ENCODE results near the gene USP5.
A peak's percentile ranks its signal among the peaks of the same experiment; 100 is the strongest.

Gene USP5

GRCh38 chr12:6909421-6910145 is 57.6 kb downstream of the USP5 start:
- no peak for TF ChIP-seq YY1 (IDR thresholded peaks at IDR 0.05; ENCODE audit: low read depth)
- TF ChIP-seq RAD21 (IDR thresholded peaks at IDR 0.05; ENCODE audit: low read depth): no peak
- no peak for TF ChIP-seq FOXM1 (IDR thresholded peaks at IDR 0.05; ENCODE audit: borderline replicate concordance, low read depth)
- no peak for TF ChIP-seq ZBTB7A (IDR thresholded peaks at IDR 0.05; ENCODE audit: low read depth)
- TF ChIP-seq CEBPB (IDR thresholded peaks at IDR 0.05): no peak
- TF ChIP-seq NFIC (IDR thresholded peaks at IDR 0.05): no peak
- TF ChIP-seq TEAD4 (IDR thresholded peaks at IDR 0.05): no peak
- TF ChIP-seq, protein P1, sequence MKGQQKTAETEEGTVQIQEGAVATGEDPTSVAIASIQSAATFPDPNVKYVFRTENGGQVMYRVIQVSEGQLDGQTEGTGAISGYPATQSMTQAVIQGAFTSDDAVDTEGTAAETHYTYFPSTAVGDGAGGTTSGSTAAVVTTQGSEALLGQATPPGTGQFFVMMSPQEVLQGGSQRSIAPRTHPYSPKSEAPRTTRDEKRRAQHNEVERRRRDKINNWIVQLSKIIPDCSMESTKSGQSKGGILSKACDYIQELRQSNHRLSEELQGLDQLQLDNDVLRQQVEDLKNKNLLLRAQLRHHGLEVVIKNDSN (IDR thresholded peaks at IDR 0.05): no peak
- TF ChIP-seq EGR1 (IDR thresholded peaks at IDR 0.05): no peak
- TF ChIP-seq, protein P2, sequence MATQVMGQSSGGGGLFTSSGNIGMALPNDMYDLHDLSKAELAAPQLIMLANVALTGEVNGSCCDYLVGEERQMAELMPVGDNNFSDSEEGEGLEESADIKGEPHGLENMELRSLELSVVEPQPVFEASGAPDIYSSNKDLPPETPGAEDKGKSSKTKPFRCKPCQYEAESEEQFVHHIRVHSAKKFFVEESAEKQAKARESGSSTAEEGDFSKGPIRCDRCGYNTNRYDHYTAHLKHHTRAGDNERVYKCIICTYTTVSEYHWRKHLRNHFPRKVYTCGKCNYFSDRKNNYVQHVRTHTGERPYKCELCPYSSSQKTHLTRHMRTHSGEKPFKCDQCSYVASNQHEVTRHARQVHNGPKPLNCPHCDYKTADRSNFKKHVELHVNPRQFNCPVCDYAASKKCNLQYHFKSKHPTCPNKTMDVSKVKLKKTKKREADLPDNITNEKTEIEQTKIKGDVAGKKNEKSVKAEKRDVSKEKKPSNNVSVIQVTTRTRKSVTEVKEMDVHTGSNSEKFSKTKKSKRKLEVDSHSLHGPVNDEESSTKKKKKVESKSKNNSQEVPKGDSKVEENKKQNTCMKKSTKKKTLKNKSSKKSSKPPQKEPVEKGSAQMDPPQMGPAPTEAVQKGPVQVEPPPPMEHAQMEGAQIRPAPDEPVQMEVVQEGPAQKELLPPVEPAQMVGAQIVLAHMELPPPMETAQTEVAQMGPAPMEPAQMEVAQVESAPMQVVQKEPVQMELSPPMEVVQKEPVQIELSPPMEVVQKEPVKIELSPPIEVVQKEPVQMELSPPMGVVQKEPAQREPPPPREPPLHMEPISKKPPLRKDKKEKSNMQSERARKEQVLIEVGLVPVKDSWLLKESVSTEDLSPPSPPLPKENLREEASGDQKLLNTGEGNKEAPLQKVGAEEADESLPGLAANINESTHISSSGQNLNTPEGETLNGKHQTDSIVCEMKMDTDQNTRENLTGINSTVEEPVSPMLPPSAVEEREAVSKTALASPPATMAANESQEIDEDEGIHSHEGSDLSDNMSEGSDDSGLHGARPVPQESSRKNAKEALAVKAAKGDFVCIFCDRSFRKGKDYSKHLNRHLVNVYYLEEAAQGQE (IDR thresholded peaks at IDR 0.05; ENCODE audit: low read depth): no peak
- no peak for TF ChIP-seq EP300 (IDR thresholded peaks at IDR 0.05; ENCODE audit: borderline replicate concordance)
- no peak for TF ChIP-seq TAF1 (IDR thresholded peaks at IDR 0.05; ENCODE audit: low read depth)
- TF ChIP-seq MAX (IDR thresholded peaks at IDR 0.05): no peak

DNA sequence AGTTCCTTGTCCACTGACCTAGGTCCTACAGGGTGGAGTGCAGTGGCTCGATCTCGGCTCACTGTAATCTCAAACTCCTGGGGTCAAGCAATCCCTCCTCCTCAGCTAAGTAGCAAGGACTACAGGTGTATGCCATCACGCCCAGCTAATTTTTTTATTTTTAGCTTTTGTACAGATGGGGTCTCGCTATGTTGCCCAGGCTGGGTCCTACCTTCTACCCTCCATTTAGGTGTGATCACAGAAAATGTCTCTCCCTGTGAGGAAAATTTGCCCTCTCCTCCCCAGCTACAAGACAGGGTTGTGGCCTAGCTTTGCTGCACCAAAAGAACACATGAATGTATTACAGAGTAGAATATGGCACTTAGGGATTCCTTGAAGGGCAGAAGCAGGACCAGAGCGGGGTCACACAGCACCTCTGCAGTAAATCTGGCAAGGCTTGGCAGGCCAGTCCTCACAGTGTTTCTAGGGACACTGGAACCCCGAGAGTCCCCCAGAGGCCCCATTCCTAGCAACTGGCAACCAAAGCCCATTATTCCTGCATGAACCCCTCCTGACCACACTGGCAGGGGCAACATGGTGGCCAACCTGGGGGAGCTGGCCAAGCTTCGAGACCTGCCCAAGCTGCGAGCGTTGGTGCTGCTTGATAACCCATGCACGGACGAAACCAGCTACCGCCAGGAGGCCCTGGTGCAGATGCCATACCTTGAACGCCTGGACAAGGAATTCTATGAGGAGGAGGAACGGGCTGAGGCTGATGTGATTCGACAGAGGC is 60.4 kb downstream of the USP5 start:
- TF ChIP-seq RAD21 (IDR thresholded peaks at IDR 0.05; ENCODE audit: low read depth) (no peak), CREB1 (IDR thresholded peaks at IDR 0.05; ENCODE audit: low read depth) (no peak), MAX (IDR thresholded peaks at IDR 0.05) (no peak), YY1 (IDR thresholded peaks at IDR 0.05; ENCODE audit: low read depth) (no peak), TCF12 (IDR thresholded peaks at IDR 0.05; ENCODE audit: low read depth) (no peak)
- TF ChIP-seq, protein P1 (IDR thresholded peaks at IDR 0.05): no peak

DNA sequence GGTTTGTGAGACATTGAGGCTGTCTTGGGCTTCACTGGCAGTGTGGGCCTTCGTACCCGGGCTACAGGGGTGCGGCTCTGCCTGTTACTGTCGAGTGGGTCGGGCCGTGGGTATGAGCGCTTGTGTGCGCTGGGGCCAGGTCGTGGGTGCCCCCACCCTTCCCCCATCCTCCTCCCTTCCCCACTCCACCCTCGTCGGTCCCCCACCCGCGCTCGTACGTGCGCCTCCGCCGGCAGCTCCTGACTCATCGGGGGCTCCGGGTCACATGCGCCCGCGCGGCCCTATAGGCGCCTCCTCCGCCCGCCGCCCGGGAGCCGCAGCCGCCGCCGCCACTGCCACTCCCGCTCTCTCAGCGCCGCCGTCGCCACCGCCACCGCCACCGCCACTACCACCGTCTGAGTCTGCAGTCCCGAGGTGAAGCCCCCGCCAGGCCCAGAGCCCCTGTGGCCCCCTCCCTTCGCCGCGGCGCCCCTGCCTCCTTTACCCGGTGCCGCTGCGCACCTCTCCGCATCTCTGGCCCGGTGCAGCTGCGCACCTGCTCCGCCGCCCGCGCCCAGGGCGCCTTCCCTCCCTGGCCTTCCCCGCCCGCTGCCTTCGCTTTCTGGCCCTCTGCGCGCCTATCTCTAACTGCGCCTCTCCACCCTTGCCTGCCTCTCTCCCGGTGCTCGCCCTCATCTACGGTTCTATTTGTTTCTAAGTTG is 62.4 kb downstream of the USP5 start, which contains the start of gene ENO2:
ENO2 (plus strand) TSS at position 335 of the 701 bp plus-strand sequence. CDS start 1,253 bp downstream, outside the sequence.
- TF ChIP-seq ZBTB7A (IDR thresholded peaks at IDR 0.05; ENCODE audit: low read depth): peak; percentile 92
- peak; percentile 68; the same call in 1 of the 2 replicates for TF ChIP-seq MAX (IDR thresholded peaks at IDR 0.05)
- TF ChIP-seq TEAD4 (IDR thresholded peaks at IDR 0.05): no peak; the same call in 1 of the 2 replicates
- TF ChIP-seq, protein P1 (IDR thresholded peaks at IDR 0.05): peak; percentile 91

DNA sequence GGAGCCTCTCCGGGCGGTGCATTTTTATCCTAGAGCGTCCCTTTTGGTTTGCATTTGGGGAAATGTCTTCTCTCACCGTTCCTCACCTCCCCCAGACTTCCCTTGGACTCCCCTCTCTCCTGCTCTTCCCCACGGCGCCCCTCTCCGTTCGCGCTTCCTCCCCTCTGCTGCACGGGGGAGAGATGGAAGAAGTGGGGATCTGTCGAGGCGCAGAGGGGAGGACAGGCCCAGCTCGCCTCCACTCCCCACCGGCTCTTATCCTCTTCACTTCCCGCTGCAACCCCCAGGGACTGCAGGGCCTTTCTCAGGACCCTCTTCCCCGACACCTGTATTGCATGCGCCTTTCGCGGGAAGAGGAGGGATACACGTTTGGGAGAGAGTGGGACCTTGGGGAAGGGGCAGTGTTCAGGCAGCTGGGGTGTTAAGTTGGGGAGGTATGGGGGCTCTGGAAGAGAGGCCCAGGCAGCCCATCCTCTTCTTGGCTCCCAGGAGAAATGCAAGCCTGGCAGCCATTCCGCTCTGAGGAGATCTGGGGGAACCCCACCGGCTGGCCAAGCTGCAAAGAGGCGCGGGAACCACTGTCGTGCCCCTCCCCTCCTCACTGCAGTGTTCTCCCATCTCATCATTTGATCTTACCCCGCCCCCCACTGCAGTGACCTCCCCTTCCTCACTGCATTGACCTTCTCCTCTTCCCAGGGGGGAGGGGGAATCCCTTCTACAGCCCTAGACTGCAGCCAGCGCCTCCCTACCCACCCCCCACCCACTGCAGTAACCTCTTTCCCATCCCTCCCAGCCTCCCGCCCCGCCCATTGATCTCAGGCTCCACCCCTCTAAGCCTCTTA is 63.2 kb downstream of the USP5 start:
- TF ChIP-seq MAX (IDR thresholded peaks at IDR 0.05): no peak
- TF ChIP-seq TEAD4 (IDR thresholded peaks at IDR 0.05): no peak
- TF ChIP-seq FOXM1 (IDR thresholded peaks at IDR 0.05; ENCODE audit: borderline replicate concordance, low read depth): no peak
- no peak for TF ChIP-seq TAF1 (IDR thresholded peaks at IDR 0.05; ENCODE audit: low read depth)
- TF ChIP-seq NFIC (IDR thresholded peaks at IDR 0.05): no peak
- no peak for TF ChIP-seq CEBPB (IDR thresholded peaks at IDR 0.05)
- TF ChIP-seq YY1 (IDR thresholded peaks at IDR 0.05; ENCODE audit: low read depth): no peak
- TF ChIP-seq TCF12 (IDR thresholded peaks at IDR 0.05; ENCODE audit: low read depth): no peak
- TF ChIP-seq, protein P1 (IDR thresholded peaks at IDR 0.05): no peak
- TF ChIP-seq EP300 (IDR thresholded peaks at IDR 0.05; ENCODE audit: borderline replicate concordance): no peak
- TF ChIP-seq RAD21 (IDR thresholded peaks at IDR 0.05; ENCODE audit: low read depth): no peak
- no peak for TF ChIP-seq CREB1 (IDR thresholded peaks at IDR 0.05; ENCODE audit: low read depth)

Measured in Ishikawa (cell line).